ENCODE results near the gene AGPAT1. TPM values are rescaled to one million over a fixed set of nuclear protein-coding genes. Genes with fewer than 3 reads are reported as not detected.
A peak's percentile ranks its signal among the peaks of the same experiment; 100 is the strongest.

Gene AGPAT1
- total and polyA plus RNA-seq, 10 of the 15 experiments (the other 5 are each of a cell fraction or from before 2014, with no cell fraction given), result 13.9 to 39.5 (median 24.7) TPM

- TF ChIP-seq, protein P1, sequence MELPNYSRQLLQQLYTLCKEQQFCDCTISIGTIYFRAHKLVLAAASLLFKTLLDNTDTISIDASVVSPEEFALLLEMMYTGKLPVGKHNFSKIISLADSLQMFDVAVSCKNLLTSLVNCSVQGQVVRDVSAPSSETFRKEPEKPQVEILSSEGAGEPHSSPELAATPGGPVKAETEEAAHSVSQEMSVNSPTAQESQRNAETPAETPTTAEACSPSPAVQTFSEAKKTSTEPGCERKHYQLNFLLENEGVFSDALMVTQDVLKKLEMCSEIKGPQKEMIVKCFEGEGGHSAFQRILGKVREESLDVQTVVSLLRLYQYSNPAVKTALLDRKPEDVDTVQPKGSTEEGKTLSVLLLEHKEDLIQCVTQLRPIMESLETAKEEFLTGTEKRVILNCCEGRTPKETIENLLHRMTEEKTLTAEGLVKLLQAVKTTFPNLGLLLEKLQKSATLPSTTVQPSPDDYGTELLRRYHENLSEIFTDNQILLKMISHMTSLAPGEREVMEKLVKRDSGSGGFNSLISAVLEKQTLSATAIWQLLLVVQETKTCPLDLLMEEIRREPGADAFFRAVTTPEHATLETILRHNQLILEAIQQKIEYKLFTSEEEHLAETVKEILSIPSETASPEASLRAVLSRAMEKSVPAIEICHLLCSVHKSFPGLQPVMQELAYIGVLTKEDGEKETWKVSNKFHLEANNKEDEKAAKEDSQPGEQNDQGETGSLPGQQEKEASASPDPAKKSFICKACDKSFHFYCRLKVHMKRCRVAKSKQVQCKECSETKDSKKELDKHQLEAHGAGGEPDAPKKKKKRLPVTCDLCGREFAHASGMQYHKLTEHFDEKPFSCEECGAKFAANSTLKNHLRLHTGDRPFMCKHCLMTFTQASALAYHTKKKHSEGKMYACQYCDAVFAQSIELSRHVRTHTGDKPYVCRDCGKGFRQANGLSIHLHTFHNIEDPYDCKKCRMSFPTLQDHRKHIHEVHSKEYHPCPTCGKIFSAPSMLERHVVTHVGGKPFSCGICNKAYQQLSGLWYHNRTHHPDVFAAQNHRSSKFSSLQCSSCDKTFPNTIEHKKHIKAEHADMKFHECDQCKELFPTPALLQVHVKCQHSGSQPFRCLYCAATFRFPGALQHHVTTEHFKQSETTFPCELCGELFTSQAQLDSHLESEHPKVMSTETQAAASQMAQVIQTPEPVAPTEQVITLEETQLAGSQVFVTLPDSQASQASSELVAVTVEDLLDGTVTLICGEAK (IDR thresholded peaks at IDR 0.05; ENCODE audit: borderline replicate concordance), result peak; percentile 79; the same call in 1 of the 2 replicates
- TF ChIP-seq TAF1 (IDR thresholded peaks at IDR 0.05; ENCODE audit: borderline replicate concordance, low read depth, low read length) (peak; percentile 61), NR2C1 (IDR thresholded peaks at IDR 0.05) (peak; percentile 67), SMARCA5 (IDR thresholded peaks at IDR 0.05) (no peak), CREB1 (IDR thresholded peaks at IDR 0.05; ENCODE audit: low read depth) (no peak), PAX5 (IDR thresholded peaks at IDR 0.05; ENCODE audit: borderline replicate concordance, low read depth, low read length) (0 out of 2 replicates have a peak, but pooled peaks have one; percentile 24), MTA2 (IDR thresholded peaks at IDR 0.05; ENCODE audit: low read depth) (peak; percentile 42; the same call in 1 of the 2 replicates), SMAD1 (IDR thresholded peaks at IDR 0.05; ENCODE audit: low read depth, partially characterized antibody) (peak; percentile 71), SPI1 (IDR thresholded peaks at IDR 0.05; ENCODE audit: borderline replicate concordance, insufficient read depth, low read depth, low read length) (peak; percentile 61; the same call in 1 of the 2 replicates), BRCA1 (IDR thresholded peaks at IDR 0.05; ENCODE audit: low read depth, low read length) (no peak), BACH1 (IDR thresholded peaks at IDR 0.05; ENCODE audit: borderline replicate concordance) (peak; percentile 30; the same call in 1 of the 2 replicates), TARDBP (IDR thresholded peaks at IDR 0.05; ENCODE audit: borderline replicate concordance) (no peak), POLR2AphosphoS2 (IDR thresholded peaks at IDR 0.05; ENCODE audit: low read depth, low read length) (peak; percentile 61; the same call in 1 of the 2 replicates), SP1 (IDR thresholded peaks at IDR 0.05; ENCODE audit: low read depth, low read length) (peak; percentile 66), PKNOX1 (IDR thresholded peaks at IDR 0.05) (no peak), IKZF1 (conservative IDR thresholded peaks at IDR 0.05) (peak; percentile 88), NFYA (IDR thresholded peaks at IDR 0.05; ENCODE audit: borderline replicate concordance, low read depth, low read length) (no peak)
- TF ChIP-seq, protein P2, sequence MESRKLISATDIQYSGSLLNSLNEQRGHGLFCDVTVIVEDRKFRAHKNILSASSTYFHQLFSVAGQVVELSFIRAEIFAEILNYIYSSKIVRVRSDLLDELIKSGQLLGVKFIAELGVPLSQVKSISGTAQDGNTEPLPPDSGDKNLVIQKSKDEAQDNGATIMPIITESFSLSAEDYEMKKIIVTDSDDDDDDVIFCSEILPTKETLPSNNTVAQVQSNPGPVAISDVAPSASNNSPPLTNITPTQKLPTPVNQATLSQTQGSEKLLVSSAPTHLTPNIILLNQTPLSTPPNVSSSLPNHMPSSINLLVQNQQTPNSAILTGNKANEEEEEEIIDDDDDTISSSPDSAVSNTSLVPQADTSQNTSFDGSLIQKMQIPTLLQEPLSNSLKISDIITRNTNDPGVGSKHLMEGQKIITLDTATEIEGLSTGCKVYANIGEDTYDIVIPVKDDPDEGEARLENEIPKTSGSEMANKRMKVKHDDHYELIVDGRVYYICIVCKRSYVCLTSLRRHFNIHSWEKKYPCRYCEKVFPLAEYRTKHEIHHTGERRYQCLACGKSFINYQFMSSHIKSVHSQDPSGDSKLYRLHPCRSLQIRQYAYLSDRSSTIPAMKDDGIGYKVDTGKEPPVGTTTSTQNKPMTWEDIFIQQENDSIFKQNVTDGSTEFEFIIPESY (IDR thresholded peaks at IDR 0.05), result no peak
- TF ChIP-seq, protein P3, sequence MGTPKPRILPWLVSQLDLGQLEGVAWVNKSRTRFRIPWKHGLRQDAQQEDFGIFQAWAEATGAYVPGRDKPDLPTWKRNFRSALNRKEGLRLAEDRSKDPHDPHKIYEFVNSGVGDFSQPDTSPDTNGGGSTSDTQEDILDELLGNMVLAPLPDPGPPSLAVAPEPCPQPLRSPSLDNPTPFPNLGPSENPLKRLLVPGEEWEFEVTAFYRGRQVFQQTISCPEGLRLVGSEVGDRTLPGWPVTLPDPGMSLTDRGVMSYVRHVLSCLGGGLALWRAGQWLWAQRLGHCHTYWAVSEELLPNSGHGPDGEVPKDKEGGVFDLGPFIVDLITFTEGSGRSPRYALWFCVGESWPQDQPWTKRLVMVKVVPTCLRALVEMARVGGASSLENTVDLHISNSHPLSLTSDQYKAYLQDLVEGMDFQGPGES (IDR thresholded peaks at IDR 0.05), result no peak
- TF ChIP-seq, protein P4, sequence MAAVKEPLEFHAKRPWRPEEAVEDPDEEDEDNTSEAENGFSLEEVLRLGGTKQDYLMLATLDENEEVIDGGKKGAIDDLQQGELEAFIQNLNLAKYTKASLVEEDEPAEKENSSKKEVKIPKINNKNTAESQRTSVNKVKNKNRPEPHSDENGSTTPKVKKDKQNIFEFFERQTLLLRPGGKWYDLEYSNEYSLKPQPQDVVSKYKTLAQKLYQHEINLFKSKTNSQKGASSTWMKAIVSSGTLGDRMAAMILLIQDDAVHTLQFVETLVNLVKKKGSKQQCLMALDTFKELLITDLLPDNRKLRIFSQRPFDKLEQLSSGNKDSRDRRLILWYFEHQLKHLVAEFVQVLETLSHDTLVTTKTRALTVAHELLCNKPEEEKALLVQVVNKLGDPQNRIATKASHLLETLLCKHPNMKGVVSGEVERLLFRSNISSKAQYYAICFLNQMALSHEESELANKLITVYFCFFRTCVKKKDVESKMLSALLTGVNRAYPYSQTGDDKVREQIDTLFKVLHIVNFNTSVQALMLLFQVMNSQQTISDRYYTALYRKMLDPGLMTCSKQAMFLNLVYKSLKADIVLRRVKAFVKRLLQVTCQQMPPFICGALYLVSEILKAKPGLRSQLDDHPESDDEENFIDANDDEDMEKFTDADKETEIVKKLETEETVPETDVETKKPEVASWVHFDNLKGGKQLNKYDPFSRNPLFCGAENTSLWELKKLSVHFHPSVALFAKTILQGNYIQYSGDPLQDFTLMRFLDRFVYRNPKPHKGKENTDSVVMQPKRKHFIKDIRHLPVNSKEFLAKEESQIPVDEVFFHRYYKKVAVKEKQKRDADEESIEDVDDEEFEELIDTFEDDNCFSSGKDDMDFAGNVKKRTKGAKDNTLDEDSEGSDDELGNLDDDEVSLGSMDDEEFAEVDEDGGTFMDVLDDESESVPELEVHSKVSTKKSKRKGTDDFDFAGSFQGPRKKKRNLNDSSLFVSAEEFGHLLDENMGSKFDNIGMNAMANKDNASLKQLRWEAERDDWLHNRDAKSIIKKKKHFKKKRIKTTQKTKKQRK (IDR thresholded peaks at IDR 0.05; ENCODE audit: low read depth, low read length), result no peak
These were observed 16.7 kb upstream of the AGPAT1 start, which contains the start of gene GPSM3 (continued) for GRCh38 chr6:32192608-32193039.

Data from GM12878 (cell line).